Subcutaneous abdominal adipose tissue (tissue), 5 donors: Measurements from ENCODE around the gene PSME2.

ENCODE experiments used
- H3K27ac ChIP-seq: one replicate; pipeline ENCODE4 v1.7.0; 2013; ENCODE audit warnings: low read depth, mild to moderate bottlenecking, inconsistent platforms, low read length, moderate library complexity
- H3K27me3 ChIP-seq, 5 donors: one replicate each; pipeline ENCODE4 v1.7.0; 2013; ENCODE audit warnings: low read length in 5 of 5, inconsistent platforms in 1 of 5; ENCODE audit not compliant: control insufficient read depth in 5 of 5, insufficient read depth in 4 of 5
- H3K36me3 ChIP-seq, 5 donors: one replicate each; pipeline ENCODE4 v1.7.0; 2013; ENCODE audit warnings: low read length in 5 of 5; ENCODE audit not compliant: control insufficient read depth in 5 of 5, insufficient read depth in 5 of 5
- H3K4me1 ChIP-seq, 5 donors: one replicate each; pipeline ENCODE4 v1.7.0; 2013; ENCODE audit warnings: low read length in 5 of 5, mild to moderate bottlenecking in 3 of 5, moderate library complexity in 1 of 5; ENCODE audit not compliant: control insufficient read depth in 5 of 5, insufficient read depth in 5 of 5
- H3K4me3 ChIP-seq, 5 donors: one replicate each; pipeline ENCODE4 v1.7.0; 2013; ENCODE audit warnings: low read length in 5 of 5, low read depth in 1 of 5
- H3K9ac ChIP-seq, 5 donors: one replicate each; pipeline ENCODE4 v1.7.0; 2013; ENCODE audit warnings: low read length in 5 of 5, mild to moderate bottlenecking in 4 of 5, moderate library complexity in 3 of 5
- H3K9me3 ChIP-seq, 5 donors: one replicate each; pipeline ENCODE4 v1.7.0; 2013; ENCODE audit warnings: low read length in 5 of 5; ENCODE audit not compliant: control insufficient read depth in 5 of 5
- donor health status: healthy.
- donor health status: healthy.
- donor health status: healthy.
- donor health status: healthy.
- donor health status: healthy.

The PSME2 gene

GRCh38 chr14:24157331-24157730 lies 10.9 kb upstream of the PSME2 start:
- H3K4me3 ChIP-seq = no peak overlapping the region
- no peak overlapping the region for H3K27ac ChIP-seq
- no peaks in the 10 kb centered on the region for H3K27me3 ChIP-seq
- peaks cover 15 to 65% (median 55%) of the 10 kb centered on the region in 5 donors for H3K36me3 ChIP-seq
- no peaks in the 10 kb centered on the region for H3K9me3 ChIP-seq
- peak overlapping the region in 1 of 5 donors; percentile 19 for H3K9ac ChIP-seq
- H3K4me1 ChIP-seq = peaks cover 7 to 22% (median 18%) of the 10 kb centered on the region in 5 donors

- Histone ChIP-seq H3K4me1 (peaks cover 5 to 17% (median 13%) of the 10 kb centered on the region in 5 donors), H3K27me3 (no peaks in the 10 kb centered on the region), H3K36me3 (peaks cover 15 to 70% (median 58%) of the 10 kb centered on the region in 5 donors), H3K27ac (no peak overlapping the region), H3K9me3 (no peaks in the 10 kb centered on the region), H3K9ac (peak overlapping the region in 1 of 5 donors; percentile 19), H3K4me3 (no peak overlapping the region)
Measured at GRCh38 chr14:24156840-24157239, 10.4 kb upstream of the PSME2 start.

- H3K4me3 ChIP-seq = no peak overlapping the region
- H3K9me3 ChIP-seq = no peaks in the 10 kb centered on the region
- peak overlapping the region in 1 of 5 donors; percentile 19 for H3K9ac ChIP-seq
- peaks cover 0 to 3% (median 0%) of the 10 kb centered on the region in 5 donors for H3K4me1 ChIP-seq
- H3K36me3 ChIP-seq = peaks cover 15 to 81% (median 70%) of the 10 kb centered on the region in 5 donors
- H3K27me3 ChIP-seq = no peaks in the 10 kb centered on the region
- H3K27ac ChIP-seq = no peak overlapping the region
Measured at GRCh38 chr14:24155100-24155499, 8.7 kb upstream of the PSME2 start.

GRCh38 chr14:24151404-24152080 lies 5.1 kb upstream of the PSME2 start:
- Histone ChIP-seq H3K36me3 (peaks cover 9 to 71% (median 58%) of the 10 kb centered on the region in 5 donors), H3K4me1 (peaks cover 5 to 16% (median 15%) of the 10 kb centered on the region in 5 donors), H3K4me3 (no peak overlapping the region), H3K27me3 (no peaks in the 10 kb centered on the region), H3K9ac (no peak overlapping the region), H3K27ac (no peak overlapping the region), H3K9me3 (no peaks in the 10 kb centered on the region)

- no peak overlapping the region for H3K4me3 ChIP-seq
- no peaks in the 10 kb centered on the region for H3K27me3 ChIP-seq
- peaks cover 7 to 20% (median 18%) of the 10 kb centered on the region in 5 donors for H3K4me1 ChIP-seq
- no peak overlapping the region for H3K27ac ChIP-seq
- H3K9ac ChIP-seq = no peak overlapping the region
- no peaks in the 10 kb centered on the region for H3K9me3 ChIP-seq
- peaks cover 9 to 66% (median 54%) of the 10 kb centered on the region in 5 donors for H3K36me3 ChIP-seq
Measured at GRCh38 chr14:24150993-24151392, 4.6 kb upstream of the PSME2 start.

- no peak overlapping the region for H3K4me3 ChIP-seq
- no peak overlapping the region for H3K9ac ChIP-seq
- no peaks in the 10 kb centered on the region for H3K27me3 ChIP-seq
- no peaks in the 10 kb centered on the region for H3K9me3 ChIP-seq
- peaks cover 10 to 24% (median 21%) of the 10 kb centered on the region in 5 donors for H3K4me1 ChIP-seq
- H3K27ac ChIP-seq = no peak overlapping the region
- peaks cover 6 to 61% (median 50%) of the 10 kb centered on the region in 5 donors for H3K36me3 ChIP-seq
Measured at GRCh38 chr14:24150567-24150966, 4.2 kb upstream of the PSME2 start.

GRCh38 chr14:24150061-24150460 lies 3.7 kb upstream of the PSME2 start:
- peaks cover 10 to 30% (median 25%) of the 10 kb centered on the region in 5 donors for H3K4me1 ChIP-seq
- H3K4me3 ChIP-seq = no peak overlapping the region
- H3K27me3 ChIP-seq = no peaks in the 10 kb centered on the region
- H3K36me3 ChIP-seq = peaks cover 5 to 57% (median 45%) of the 10 kb centered on the region in 5 donors
- no peaks in the 10 kb centered on the region for H3K9me3 ChIP-seq
- H3K9ac ChIP-seq = no peak overlapping the region
- H3K27ac ChIP-seq = no peak overlapping the region

- H3K4me3 ChIP-seq = no peak overlapping the region
- H3K36me3 ChIP-seq = peaks cover 2 to 54% (median 38%) of the 10 kb centered on the region in 5 donors
- no peak overlapping the region for H3K27ac ChIP-seq
- H3K9ac ChIP-seq = peak overlapping the region in 1 of 5 donors; percentile 13
- H3K27me3 ChIP-seq = no peaks in the 10 kb centered on the region
- no peaks in the 10 kb centered on the region for H3K9me3 ChIP-seq
- H3K4me1 ChIP-seq = peaks cover 10 to 30% (median 25%) of the 10 kb centered on the region in 5 donors
Measured at GRCh38 chr14:24149302-24149969, 3.0 kb upstream of the PSME2 start.

GRCh38 chr14:24147761-24148428 lies 1.5 kb upstream of the PSME2 start:
- no peaks in the 10 kb centered on the region for H3K27me3 ChIP-seq
- peaks cover 2 to 59% (median 39%) of the 10 kb centered on the region in 5 donors for H3K36me3 ChIP-seq
- H3K4me3 ChIP-seq = peak overlapping the region; percentile 83 to 96 (median 93)
- H3K9ac ChIP-seq = peak overlapping the region; percentile 38 to 92 (median 87)
- H3K9me3 ChIP-seq = no peaks in the 10 kb centered on the region
- peaks cover 10 to 30% (median 25%) of the 10 kb centered on the region in 5 donors for H3K4me1 ChIP-seq
- peak overlapping the region; percentile 98 for H3K27ac ChIP-seq
